T-helper 9 cell (primary cell): ENCODE measurements around the gene PPCDC.

Experiments
- DNase-seq: peaks from one replicate; pipeline ENCODE4 v3.0.0-alpha.2; 2020

The PPCDC gene

DNA sequence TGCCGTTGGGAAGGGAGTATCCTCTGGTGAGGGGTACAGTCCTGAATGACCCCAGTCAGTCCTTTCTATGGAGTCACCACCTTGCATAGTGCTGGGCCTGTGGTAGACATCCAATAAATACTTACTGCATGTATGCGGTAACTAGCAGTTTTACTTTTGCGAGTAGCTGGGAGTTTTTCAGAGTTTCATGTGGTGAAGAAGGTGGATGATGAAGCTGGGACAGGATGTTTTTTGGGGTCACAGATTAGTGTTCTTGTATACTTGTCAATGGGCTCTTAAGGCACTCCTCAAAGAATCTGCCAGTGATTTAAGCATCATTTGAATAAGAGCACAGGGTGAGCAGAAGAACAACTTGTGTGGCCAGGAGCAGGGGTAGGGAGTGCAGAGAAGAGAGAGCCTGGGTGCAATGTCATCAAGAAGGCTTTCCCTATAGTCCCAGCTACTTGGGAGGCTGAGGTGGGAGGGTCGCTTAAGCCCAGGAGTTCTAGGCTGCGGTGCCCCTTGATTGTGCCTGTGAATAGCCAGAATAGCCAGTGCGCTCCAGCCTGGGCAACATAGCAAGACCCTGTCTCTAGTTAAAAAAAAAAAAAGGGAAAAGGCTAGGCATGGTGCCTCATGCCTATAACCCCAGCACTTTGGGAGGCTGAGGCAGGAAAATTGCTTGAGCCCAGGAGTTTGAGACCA, 22.1 kb downstream of the PPCDC start:
- DNase-seq, result no peak

DNA sequence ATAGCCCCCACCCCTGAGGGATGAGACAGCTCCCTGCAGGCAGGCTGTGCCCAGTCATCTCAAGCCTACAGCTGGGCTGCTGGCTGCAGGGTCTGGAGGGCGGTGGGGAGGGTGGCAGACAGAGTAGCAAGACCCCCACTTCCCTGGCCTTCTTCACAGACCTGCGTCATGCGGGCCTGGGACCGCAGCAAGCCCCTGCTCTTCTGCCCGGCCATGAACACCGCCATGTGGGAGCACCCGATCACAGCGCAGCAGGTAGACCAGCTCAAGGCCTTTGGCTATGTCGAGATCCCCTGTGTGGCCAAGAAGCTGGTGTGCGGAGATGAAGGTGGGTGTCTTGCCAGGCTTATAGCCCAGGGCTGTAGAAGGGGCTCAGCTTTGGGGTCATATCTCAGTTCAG, 25.0 kb downstream of the PPCDC start:
- no peak for DNase-seq

DNA sequence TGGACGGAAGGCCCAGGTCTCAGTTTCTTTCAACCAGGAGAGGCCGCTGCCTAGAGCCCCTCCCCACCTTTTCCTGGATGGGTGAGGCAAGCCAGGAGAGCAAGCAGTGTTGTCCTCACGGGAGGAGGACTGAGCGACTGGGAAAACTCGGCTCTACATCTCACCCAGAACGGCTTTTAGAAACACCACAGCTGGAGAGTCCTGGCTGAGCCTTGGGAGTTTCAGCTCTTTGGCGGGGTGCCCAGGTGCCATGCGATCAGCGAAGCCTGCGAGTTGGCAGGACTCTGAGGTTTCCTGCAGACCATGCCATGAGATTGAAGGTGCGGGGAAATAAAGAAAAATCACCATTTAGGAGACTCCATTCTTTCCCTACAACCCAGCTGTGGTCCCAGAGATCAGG, 26.0 kb downstream of the PPCDC start:
- no peak for DNase-seq

DNA sequence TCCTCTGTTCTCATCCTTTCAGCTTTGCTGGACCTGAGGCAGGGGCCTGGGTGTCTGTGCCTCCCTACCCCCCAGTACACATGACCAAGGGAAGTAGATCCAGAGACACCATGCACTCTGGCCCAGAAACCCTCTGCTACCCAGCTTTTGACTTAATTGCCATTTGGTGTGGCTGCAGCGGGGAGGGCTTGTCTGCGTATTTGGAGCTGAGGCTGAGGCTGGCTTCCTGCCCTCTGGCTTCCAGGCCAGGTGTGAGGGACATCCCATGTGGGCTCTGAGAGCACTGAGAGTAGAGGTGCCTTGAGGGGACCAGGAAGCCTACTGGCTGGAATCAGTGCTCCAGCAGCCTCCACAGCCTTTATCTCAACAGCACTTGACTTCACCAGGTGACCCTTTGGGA, 26.9 kb downstream of the PPCDC start:
- DNase-seq, result no peak

DNA sequence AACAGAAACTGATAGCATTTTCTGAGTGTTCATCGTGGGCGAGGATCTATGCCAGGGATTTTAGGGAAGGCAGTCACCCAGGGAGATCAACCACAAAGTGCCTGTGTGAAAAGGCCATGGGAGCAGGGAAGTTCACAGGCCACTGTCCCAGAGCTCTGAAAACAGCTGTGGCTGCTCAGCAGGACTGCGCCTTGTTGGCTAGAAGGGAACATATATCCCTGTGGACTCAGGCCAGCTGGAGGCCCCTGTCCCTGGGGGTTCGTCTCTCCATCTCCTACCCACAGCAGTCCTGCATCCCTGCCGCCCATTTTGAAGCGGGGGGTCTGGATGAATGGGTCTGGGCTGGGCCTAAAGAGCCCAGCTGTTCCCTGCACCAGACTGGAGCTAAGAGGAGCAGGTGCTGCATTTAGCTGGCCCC, 27.8 kb downstream of the PPCDC start:
- DNase-seq, result no peak

DNA sequence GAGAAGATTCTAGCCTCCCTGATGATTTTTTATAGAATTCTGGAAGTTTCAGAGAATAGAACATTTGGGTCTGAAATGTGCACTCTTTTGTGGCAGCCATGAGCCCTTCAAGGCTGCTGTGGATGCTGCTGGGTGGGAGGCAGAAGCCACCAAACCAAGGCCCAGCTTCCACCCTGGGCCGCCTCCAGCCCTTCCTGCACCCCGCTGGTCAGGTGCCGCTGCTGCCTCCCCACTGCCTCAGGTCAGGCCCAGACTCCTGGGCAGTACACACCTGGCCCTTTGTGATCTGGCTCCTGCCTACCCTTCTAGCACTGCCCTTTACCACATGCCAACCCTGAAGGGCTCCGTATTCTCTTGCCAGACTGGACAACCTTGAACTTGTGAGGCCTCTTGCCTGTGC, 28.3 kb downstream of the PPCDC start:
- DNase-seq, result no peak

DNA sequence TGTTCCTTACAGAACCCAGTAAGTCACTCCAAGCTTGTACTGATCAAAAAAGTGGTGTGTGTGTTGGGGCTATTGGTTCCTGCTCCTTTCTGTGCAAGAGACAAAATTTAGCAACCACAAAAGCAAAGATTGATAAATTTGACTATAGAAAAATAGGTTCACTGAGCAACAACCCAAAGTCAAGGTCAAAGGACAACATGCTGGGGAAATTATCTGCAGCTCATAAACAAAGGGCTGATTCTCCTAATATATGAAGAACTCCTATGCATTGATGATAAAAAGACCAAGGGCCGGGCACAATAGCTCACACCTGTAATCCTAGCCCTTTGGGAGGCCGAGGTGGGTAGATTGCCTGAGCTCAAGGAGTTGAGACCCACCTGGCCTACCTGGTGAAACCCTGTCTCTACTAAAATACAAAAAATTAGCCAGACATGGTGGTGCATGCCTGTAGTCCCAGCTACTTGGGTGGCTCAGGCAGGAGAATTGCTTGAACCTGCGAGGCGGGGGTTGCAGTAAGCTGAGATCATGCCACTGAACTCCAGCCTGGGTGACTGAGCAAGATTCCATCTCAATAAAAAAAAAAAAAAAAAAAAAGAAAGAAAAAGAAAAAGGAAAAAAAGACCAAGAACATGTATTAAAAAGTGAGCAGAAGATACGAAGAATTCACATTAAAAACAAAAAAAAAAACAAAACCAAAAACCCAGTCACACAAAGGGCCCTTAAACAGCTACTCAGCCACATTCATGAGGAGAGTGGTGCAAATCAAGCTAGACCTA, 29.8 kb downstream of the PPCDC start:
- DNase-seq, result no peak

DNA sequence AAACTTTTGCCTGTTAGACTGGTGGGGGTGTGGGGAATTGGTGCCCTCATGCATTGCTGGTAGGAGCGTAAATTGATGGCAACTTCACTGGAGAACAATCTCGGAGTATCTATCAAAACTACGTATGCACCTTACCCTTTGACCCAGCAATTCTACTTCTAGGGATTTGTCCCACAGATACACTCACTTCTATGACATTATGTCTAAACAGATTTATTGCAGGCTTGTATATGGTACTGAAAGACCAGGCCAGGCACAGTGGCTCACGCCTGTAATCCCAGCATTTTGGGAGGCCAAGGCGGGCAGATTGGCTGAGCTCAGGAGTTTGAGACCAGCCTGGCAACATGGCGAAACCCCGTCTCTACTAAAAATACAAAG, 30.3 kb downstream of the PPCDC start:
- no peak for DNase-seq

DNA sequence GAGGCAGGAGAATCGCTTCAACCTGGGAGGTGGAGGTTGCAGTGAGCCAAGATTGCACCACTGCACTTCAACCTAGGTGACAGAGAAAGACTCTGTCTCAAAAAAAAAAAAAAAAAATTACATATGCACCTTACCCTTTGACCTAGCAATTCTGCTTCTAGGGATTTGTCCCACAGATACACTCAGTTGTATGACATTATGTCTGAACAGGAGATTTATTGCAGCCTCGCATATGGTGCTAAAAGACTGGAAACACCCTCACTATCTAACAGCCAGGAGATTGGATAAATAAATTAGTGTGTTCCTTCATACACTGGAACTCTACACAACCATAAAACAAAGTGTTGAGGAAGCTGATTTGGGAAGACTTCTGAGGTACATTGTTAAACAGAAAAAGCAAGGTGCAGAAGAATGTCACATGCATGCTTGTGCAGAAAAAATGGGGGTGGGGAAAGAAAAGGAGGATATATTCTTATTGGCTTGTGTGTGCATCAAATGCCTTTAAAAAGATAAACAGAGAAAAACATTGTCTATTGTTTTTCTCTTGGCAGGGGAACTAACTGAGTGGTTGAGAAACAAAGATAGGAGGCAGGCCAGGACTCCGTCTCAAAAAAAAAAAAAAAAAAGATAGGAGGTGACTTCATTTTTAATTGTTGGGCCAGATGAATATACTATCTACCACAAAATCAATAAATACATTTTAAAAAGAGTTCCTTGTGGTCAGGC, 30.9 kb downstream of the PPCDC start:
- no peak for DNase-seq

DNA sequence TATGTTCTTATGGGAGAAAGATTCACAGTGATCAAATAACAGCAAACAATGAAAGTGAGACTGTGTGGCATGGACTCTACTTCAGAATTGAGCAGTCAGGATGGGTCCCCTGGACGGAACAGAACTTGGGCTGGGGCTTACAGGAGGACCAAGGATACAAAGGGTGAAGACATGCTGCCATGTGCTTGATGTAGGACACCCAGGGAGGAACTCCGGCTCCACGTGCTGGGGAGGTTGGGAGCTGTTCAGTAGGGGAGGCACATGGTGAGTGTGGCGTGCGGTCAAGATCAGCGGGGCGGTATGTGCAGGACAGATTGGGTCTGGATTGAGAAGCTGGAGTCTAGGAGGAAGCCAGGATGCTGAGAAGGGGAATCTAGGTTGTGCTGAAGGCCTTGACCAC, 32.6 kb downstream of the PPCDC start:
- DNase-seq, result no peak

DNA sequence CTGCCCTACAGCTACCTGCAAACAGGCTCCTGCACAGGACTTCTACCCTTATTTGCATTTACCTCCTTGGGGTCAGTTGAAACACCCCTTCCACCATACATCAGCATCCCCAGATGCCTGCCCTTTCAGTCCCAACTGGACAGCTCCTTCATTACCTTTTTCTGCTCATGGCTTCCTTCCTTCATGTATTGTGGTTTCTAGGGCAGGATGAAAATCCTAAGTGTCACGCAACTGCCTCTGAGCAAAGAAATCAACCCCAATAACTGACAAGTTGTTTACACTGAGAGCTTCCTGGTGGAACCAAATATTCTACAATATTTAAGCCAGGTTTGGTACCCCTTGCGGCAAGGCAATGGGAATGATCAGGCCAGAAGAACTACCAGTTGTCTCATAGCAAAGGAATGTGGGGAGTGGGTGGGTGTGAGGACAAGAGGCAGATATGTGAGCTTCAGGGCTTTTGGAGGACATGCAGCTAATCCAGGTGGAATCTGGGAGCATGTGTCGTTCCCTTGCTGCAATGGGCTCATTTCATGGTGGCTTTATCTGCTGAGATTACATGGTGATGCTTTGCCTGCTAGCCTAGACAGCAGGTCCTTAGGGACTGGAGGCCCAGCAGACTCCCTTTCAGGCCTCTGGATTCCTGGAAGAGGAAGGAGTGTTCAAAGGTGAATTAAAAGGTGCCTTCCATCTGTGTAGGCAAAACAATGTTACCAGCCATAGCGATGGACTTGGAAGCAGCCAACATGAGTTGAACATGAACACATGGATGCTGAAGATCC, 34.9 kb downstream of the PPCDC start:
- DNase-seq, result no peak

DNA sequence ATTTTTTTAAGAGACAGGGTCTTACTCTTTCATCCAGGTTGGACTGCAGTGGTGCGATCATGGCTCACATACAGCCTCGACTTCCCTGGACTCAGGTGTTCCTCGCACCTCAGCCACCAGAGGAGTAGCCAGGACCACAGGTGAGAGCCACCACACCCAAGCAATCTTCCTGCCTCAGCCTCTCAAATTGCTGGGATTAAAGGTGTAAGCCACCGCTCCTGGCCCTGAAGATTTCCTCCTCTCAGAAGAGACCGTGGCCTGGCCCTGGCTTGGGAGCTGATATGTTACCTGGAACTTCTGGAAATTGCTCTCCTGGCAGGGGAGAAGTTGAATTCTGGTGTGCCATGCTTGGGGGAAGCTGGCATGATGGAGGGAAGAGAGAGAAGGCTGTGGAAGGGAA, 36.2 kb downstream of the PPCDC start:
- no peak for DNase-seq

DNA sequence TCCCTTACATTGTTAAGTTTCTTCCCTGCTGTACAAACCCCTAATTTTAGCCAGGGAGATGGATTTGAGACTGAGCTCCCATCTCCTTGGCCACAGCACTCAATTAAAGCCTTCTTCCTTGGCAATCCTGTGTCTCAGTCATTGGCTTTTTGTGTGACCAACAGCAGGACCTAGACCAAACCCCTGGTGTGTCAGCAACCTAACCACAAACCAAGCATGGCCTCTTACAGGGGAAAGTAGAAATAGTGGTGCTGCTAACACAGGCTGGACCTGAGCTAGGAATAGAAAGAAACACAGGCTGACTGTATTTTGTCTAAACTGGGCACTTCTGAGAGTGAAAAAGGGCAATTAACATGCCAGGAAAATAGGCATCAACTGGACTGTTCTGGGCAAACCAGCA, 37.9 kb downstream of the PPCDC start:
- no peak for DNase-seq

DNA sequence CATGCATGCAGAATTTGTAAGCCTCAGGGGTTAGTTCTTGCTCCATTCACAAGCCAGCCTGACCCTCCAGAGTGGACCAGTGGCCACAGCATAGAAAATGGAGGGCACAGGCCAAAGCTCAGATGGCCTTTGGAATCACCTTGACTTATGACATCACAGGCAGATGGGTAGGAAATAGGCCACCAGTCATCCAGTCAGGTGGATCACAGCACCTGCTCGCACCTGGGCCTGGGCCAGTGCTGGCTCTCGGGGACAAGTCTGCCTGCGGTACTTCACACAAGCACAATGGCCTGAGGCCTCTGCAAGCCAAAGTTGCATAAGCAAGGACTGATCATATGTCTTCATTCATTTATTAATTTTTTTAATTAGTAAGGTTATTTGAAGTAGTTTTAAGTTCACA, 39.3 kb downstream of the PPCDC start:
- DNase-seq, result no peak

DNA sequence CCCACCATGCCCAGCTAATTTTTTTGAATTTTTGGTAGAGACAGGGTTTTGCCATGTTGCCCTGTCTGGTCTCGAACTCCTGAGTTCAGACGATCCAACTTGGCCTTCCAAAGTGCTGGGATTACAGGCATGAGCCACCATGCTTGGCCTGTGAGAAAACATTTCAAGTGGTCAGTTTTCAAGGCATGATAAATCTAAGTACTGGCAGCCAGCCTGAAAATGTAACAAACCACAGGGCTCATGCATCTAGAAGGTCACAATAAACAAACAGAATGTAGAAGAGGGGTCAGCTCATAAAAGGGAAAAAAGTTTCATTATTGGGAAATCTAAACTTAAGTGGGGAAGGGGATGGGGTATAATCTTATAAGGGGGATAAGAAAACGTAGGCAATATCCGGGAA, 39.9 kb downstream of the PPCDC start:
- no peak for DNase-seq

DNA sequence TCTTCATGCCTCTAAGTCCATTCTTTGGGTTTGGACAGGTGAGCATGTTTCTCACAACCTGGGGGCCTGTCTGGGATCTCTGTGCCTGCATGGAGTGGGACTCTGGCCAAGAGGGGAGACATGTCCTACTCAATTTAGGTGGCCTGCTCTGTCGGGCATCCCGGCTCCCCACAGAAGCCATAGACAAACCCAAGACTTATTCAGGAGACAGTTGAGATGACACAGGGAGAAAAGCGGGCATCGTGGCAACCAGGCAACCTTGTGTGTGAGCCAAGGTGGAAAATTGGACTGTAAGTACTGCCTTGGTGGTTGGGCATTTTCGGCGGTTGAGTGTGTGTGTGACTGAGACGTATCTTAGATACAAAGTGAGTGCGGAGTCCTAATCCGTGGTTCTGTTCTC, 40.5 kb downstream of the PPCDC start:
- DNase-seq, result no peak

DNA sequence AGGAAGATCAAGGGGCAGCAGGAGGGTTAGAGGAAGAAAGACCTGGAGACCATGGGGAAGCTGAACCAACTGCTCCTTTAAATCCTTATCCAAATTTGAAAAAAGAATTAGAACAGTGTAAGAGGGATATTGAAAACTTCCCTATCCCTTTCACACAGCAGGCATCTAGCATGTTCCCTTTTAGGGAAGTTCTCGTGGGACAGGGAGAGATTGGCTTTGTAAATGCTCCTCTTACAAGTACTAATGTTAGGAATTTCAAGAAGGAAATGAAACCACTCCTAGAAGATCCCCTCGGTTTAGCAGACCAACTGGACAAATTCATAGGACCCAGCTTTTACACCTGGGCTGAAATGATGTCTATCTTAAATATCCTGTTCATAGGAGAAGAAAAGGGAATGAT, 41.5 kb downstream of the PPCDC start:
- no peak for DNase-seq

DNA sequence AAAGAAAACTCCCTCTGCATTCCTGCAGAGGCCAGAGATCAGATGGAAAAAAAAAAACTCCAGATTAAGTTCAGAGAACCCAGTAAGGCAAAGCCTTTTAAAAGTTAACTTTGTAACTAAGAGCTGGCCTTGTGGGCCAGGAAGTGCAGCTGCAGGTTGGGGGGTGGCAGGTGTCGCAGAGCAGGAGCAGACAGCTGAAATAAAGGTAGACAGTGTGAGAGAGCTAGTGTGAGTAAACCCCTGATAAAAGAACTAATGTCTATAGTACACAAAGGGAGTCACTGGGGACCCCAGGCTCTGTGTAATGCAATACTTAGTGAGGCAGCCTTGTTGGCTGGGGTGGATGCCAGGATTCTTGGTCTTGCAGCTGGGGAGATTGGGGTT, 42.1 kb downstream of the PPCDC start:
- no peak for DNase-seq

DNA sequence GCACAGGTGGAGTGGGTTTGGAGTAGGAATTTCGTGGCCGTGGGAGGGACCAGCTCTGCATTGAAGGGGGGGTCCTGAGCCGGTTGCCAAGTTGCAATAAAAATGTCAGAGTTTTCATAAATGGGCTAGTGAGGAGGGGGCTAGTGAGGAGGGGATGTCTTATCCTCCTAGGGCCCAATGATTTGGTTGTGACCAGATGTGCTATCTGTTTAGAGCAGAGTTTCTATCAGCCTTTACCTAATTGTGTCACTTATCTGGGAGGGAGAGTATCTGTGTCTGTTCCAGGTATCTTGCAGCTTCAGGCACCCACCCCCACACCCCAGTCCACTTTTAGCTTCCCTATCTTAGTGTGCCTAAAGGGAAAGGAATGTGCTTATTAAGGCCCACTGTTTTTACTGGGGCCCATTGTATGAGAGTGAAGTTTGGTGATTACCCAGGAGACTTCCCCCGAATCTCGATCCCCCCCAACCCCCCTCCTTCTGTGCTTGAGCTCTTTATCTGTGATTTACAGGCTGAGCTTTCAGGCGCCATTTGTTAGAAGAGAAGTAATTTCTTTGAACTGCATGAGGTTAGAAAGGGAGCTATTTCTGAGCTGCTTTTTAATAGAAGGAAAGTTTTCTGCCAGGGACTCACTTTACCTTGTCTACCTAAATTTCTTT, 42.6 kb downstream of the PPCDC start:
- DNase-seq, result no peak

DNA sequence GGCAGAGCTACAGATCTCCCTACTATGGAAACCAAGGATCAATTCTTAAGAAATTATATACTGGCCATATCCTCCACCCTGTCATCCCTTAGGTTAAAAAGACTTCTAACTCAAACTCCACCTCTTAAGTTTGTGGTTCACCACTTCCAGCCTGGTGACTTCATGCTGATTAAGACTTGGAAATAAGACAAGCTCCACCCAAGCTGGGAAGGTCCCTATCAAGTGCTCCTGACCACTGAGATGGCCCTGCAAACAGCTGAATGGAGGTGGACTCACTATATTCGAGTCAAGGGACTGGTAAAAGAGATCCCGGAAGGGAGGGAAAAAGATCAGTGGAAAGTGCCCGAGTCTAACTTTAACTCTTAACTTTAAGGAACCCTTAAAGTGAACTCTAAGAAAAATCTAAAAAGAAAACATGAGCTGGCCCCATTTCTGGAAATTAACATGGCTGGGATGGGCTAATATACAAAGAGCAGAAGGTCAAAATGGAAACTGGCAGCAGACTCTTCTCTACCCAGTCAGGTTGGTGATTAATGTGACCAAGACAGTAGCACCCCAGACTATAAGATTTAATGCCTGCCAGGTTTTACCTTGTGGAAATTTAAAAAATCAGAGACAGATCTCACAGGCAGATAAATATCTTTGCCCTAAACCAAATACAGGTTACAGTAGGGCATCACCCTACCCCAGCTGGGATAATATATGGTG, 43.9 kb downstream of the PPCDC start:
- DNase-seq, result no peak

DNA sequence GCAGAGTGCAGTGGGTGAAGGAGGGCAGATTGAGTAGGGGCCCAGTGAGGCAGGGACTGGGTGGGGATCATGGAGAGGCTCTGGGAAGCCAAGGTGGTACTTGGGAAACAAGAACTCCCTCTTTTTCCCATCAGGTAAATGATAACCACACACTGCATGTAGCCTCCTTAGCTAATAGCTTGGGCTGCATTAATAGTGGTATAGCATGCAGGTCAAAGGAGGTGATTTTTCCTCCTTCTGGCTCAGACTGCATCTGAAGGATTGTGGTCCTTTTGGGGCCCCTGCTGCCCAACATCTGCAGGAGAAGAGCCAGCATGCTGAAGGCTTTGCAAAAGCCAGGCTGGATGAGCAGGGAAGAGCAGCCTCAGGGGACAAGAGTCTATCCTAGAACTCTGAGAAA, 45.4 kb downstream of the PPCDC start:
- DNase-seq, result no peak

DNA sequence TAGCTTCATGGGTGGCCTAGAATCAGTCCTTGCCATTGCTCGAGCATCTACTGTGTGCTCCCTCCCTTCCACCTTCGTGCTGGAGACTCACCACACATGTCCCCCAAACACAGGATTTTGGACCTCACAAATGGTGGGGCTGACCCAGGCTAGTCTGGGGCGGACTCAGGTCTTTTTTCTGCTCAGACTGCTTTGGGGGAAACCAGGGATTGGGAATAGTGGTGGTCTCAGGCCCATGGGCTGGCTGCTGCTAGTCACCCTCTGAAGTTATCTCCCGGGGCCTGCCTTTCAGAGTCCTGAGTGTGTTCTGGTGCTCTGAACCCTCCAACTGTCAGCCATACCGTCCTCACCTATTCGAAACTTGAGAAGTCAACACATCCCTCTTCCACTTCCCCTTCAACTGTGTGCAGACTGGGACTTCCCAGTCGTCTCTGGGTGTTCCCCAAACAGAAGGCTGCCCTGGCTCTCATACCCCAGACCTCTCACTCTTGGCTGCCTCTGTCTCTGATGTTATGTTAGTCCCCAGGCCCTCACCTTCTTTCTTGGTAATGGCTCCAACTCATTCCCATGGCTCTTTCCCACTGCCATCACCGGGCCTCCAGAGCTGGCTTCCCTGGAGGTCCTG, 46.0 kb downstream of the PPCDC start:
- no peak for DNase-seq
